Vein endothelial cell (primary cell): Measurements from ENCODE around the gene LRRC18. TPM values are rescaled to one million over a fixed set of nuclear protein-coding genes. Genes with fewer than 3 reads are reported as not detected.

ENCODE experiments used
- small RNA-seq: library from RNA; depleted of rRNA; stranded (forward); fragments of <200 nt; gene quantifications from one replicate; pipeline ENCODE3, GENCODE V24; 2012
- total RNA-seq: library from RNA; depleted of rRNA; stranded (reverse); fragments of >200 nt; gene quantifications from 2 replicates; pipeline ENCODE4 v1.2.3, GENCODE V29; 2012

LRRC18 gene
- not detected in 2 replicates for total RNA-seq

DNA sequence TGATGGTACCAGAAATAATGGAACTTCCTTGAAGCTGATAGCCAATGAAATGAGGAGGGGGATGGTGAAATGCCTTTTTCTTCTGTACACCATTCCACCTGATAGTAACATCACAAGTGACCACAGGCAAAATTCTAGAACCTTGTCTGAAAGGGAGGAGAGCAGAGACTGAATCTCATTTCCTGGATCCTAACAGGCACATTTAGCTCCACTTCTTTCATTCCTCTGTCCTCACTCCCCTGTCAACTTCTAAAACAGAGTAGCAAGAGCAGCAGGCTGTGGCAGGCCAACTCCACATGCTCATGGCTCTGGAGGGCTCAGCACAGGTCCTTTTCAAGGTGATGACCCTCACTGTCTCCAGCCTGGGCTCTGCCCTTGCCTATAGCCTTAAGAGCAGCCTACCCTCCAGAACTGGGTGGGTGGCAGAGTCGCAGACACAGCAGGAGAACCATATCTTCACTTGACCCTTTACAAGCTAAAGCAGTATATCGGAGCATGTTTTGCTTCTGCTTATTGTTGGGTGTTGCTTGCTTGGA is at the start of gene LRRC18:
Gene LRRC18, minus strand, starts transcription at position 51 of the 536 bp plus-strand sequence. CDS start 25,685 bp downstream, outside the sequence.

Small RNA genes within 50 kb of the gene (small RNA-seq; reads per million reads assigned to genes)
- gene MIR4294 = not detected

Other genes with a start within 250 kb of the LRRC18 start
- under 0.01 and 0.29 TPM in 2 replicates for gene VSTM4, start 175.7 kb upstream of the LRRC18 start, total RNA-seq
- gene FAM170B, start 194.2 kb upstream of the LRRC18 start, total RNA-seq = not detected in 2 replicates
- 4.6 and 24.1 TPM in 2 replicates for gene TMEM273, start 248.6 kb upstream of the LRRC18 start, total RNA-seq